ENCODE results near the gene RAB30.
A peak's percentile ranks its signal among the peaks of the same experiment; 100 is the strongest.
"Not testable (repeated sequence)": the region's sequence is repeated elsewhere in the genome, so short reads cannot be mapped to it uniquely, and the experiment has no call there.

RAB30 gene

GRCh38 chr11:82981852-82982251 lies 89.8 kb downstream of the RAB30 start:
- DNase-seq (ENCODE audit: low spot score): no peak

GRCh38 chr11:82980947-82981346 lies 90.8 kb downstream of the RAB30 start:
- no peak for DNase-seq (ENCODE audit: low spot score)

GRCh38 chr11:82980292-82980691 lies 91.4 kb downstream of the RAB30 start:
- no peak for DNase-seq (ENCODE audit: low spot score)

- DNase-seq (ENCODE audit: low spot score): no peak
Observed at GRCh38 chr11:82979824-82980223, 91.9 kb downstream of the RAB30 start.

GRCh38 chr11:82978422-82979099 lies 93.1 kb downstream of the RAB30 start:
- no peak for DNase-seq (ENCODE audit: low spot score)

- DNase-seq (ENCODE audit: low spot score): peak; percentile 33
Observed at GRCh38 chr11:82976786-82977185, 94.9 kb downstream of the RAB30 start.

- DNase-seq (ENCODE audit: low spot score): no peak
Observed at GRCh38 chr11:82975882-82976281, 95.8 kb downstream of the RAB30 start.

- DNase-seq (ENCODE audit: low spot score): no peak
Observed at GRCh38 chr11:82974851-82975250, 96.8 kb downstream of the RAB30 start.

- no peak for DNase-seq (ENCODE audit: low spot score)
Observed at GRCh38 chr11:82974135-82974534, 97.6 kb downstream of the RAB30 start.

GRCh38 chr11:82972103-82972502 lies 99.6 kb downstream of the RAB30 start:
- DNase-seq (ENCODE audit: low spot score): no peak

- DNase-seq (ENCODE audit: low spot score): not testable (repeated sequence)
Observed at GRCh38 chr11:82971519-82971946, 100.2 kb downstream of the RAB30 start.

GRCh38 chr11:82970507-82971083 lies 101.1 kb downstream of the RAB30 start:
- DNase-seq (ENCODE audit: low spot score): not testable (repeated sequence)

- DNase-seq (ENCODE audit: low spot score): peak; percentile 40
Observed at GRCh38 chr11:82969811-82970210, 101.9 kb downstream of the RAB30 start.

GRCh38 chr11:82967381-82967780 lies 104.3 kb downstream of the RAB30 start:
- no peak for DNase-seq (ENCODE audit: low spot score)

GRCh38 chr11:82962021-82962420 lies 109.7 kb downstream of the RAB30 start:
- not testable (repeated sequence) for DNase-seq (ENCODE audit: low spot score)

- no peak for DNase-seq (ENCODE audit: low spot score)
Observed at GRCh38 chr11:82960779-82961143, 110.9 kb downstream of the RAB30 start.

GRCh38 chr11:82959987-82960778 lies 111.5 kb downstream of the RAB30 start:
- peak; percentile 35 for DNase-seq (ENCODE audit: low spot score)

- DNase-seq (ENCODE audit: low spot score): not testable (repeated sequence)
Observed at GRCh38 chr11:82955736-82956453, 115.8 kb downstream of the RAB30 start.

- DNase-seq (ENCODE audit: low spot score): not testable (repeated sequence)
Observed at GRCh38 chr11:82950502-82950901, 121.2 kb downstream of the RAB30 start.

- DNase-seq (ENCODE audit: low spot score): no peak
Observed at GRCh38 chr11:82949352-82949751, 122.3 kb downstream of the RAB30 start.

- DNase-seq (ENCODE audit: low spot score): no peak
Observed at GRCh38 chr11:82945682-82946081, 126.0 kb downstream of the RAB30 start.

GRCh38 chr11:82945041-82945440 lies 126.7 kb downstream of the RAB30 start:
- DNase-seq (ENCODE audit: low spot score): not testable (repeated sequence)

Data from germinal center (tissue), 1 donor.